GM19438 (cell line): ENCODE results near the gene SCD.

Source experiments
- ATAC-seq: cut with Tn5 transposase; IDR thresholded peaks from one replicate; pipeline ENCODE4 v1.9.1; 2021; ENCODE audit warnings: low read depth; ENCODE audit not compliant: unreplicated experiment

SCD gene

DNA sequence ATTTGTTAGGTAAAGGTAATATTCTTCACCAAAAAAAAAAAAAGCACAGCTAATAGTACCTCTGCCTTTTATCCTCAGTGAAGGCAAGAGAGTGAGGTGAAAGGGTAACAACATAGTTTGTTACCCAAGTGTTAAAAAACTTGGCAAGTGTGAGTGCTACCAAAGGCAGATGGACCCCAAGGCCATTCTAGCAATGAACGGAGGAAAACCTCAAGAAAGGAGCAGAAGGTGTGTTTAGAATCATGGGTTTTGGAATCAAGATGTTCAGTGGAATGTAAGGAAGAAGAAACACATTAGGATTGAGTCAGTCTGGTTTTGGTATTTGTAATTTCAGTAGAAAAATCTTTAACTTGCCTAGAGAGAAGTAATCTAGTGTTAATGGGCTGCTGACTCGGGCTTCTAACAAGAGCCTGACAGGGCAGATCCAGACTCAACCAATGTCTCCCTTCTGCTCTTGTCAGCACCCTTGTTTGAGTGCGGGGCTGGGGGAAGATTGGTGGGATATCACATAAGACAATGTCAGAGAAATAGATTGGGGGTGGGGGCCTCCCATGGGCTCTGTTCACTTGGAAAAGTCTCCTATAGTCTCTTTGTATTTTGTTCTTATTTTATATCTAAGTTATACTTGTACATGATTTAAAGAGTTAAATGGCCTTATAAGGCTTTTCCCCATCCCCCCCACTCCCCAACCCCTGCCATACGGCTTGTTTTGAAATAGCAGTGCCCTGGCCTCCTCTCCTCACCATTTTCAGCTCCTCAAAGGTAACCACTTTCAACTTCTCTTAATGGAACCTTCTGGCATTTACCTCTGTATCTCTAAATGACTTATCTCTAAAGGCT lies 44.4 kb downstream of the SCD start:
- no peak for ATAC-seq

DNA sequence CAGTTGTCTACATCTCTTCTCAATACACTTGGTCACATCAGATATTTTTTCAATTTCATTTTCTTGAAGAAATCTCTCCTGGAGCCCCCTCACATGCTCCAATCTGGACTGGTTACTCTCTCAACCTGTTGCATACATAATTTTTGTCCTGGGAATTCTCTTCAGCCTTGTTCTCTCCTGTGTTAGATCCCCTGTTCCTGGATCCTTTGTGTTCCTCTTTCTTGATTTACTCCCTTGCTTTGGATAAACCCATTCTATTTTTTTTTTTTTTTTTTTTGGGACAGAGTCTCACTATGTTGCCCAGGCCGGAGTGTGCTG lies 45.6 kb downstream of the SCD start:
- ATAC-seq: no peak

DNA sequence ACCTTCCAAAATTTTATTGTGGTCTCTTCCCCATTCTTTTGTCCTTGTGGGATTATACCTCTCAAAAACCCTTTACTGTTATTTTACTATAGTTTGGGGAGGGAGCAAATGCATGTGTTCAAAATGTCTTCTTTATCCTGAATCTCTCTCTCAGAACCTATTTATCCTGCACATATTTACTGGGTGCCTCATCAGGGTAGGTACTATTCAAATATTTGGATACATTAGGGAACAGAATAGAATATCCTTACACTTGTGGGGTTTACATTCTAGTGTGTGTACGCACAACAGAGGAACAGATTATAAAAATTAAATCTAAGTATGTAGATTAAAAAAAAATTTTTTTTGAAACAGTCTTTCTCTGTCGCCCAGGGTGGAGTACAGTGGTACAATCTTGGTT lies 48.6 kb downstream of the SCD start:
- ATAC-seq: no peak

DNA sequence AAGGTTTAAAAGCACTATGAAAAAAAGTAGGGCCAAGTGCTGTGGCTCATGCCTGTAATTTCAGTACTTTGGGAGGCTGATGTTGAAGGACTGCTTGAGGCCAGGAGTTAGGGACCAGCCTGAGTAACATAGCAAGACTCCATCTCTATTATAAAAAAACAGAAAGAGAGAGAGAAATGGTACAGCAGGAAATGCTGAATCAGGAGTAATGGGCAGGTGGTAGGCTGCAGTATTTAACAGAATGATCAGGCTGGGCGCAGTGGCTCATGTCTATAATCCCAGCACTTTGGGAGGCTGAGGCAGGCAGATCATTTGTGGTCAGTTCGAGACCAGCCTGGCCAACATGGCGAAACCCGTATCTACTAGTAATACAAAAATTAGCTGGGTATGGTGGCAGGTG lies 49.6 kb downstream of the SCD start:
- ATAC-seq: no peak

DNA sequence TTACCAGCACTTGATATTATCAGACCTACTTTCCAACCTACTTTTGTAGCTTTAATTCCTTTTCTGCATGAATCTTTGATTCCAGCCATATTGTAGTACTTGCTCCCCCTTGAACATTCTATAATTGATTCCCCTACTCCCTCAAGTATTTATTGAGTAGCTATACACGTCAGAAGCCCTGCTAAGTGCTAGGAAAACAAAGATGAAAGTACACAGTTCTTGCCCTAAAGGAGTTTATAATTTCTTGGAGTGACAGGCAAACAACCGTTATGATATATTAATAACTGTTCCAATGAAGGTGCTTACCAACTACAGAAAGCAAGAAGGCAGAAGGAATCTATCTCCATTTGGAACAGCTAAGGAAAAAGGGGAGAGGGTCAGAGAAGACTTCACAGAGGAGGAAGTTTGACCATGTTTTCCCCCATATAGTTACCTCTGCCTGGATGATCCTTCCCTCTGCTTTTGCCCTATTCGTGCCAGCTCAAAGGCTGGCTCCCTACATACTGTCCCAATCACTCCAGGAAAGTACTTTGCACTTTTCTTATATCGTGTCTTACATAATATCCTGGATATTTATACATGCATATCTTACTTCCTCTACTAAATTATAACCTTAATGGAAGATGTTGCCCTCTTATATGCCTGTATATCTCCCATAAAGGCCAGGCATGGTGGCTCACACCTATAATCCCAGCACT lies 54.7 kb downstream of the SCD start:
- ATAC-seq: no peak

DNA sequence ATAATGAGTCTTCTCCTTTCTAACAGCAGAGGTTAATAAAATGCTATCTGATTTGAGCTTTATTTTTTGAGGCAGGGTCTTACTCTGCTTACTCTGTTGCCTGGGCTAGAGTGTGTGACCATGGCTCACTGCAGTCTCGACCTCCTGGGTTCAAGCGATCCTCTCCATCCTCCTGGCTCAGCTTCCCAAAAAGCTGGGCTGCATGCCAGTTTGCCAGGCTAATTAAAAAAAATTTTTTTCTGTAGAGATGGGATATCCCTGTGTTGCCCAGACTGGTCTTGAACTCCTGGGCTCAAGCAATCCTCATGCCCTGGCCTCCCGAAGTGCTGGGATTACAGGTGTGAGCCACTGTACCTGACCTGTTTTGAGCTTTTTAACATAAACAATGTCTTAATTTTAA lies 56.7 kb downstream of the SCD start:
- no peak for ATAC-seq

DNA sequence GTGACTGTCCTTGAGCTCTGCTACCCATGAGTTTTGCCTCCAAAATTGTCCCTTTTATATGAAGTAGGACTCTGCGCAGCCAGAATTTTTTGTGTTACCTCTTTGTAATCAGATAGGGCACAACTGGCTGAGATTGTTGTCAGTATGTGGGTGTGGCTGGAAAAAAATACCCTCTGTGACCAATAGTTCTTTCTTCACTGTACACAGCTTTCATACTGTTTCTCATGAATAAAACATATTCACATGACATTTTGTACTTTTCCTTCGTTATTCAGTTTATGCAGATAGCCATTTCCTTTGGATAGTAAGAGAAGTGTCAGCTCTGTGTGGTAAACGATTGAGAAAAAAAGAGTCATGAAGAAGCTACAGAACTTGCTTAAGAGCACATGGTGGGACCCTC lies 66.1 kb downstream of the SCD start:
- ATAC-seq: no peak
